ENCODE measurements around the gene ZNF398.

DNA sequence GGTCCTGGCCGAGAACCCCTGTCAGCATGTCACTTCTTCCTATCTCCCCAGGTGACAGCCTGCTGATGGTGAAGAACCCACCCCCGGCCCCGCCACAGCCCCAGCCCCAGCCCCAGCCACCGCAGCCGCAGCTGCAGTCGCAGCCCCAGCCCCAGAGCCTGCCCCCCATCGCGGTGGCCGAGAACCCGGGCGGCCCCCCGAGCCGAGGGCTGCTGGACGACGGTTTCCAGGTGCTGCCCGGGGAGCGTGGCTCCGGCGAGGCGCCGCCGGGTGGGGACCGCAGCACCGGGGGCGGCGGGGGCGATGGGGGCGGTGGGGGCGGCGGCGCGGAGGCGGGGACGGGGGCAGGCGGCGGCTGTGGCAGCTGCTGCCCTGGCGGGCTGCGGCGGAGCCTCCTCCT, 76.5 kb downstream of the ZNF398 start:
- TF ChIP-seq, protein P1, sequence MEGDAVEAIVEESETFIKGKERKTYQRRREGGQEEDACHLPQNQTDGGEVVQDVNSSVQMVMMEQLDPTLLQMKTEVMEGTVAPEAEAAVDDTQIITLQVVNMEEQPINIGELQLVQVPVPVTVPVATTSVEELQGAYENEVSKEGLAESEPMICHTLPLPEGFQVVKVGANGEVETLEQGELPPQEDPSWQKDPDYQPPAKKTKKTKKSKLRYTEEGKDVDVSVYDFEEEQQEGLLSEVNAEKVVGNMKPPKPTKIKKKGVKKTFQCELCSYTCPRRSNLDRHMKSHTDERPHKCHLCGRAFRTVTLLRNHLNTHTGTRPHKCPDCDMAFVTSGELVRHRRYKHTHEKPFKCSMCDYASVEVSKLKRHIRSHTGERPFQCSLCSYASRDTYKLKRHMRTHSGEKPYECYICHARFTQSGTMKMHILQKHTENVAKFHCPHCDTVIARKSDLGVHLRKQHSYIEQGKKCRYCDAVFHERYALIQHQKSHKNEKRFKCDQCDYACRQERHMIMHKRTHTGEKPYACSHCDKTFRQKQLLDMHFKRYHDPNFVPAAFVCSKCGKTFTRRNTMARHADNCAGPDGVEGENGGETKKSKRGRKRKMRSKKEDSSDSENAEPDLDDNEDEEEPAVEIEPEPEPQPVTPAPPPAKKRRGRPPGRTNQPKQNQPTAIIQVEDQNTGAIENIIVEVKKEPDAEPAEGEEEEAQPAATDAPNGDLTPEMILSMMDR (IDR thresholded peaks at IDR 0.05) = no peak
- TF ChIP-seq POLR2A (IDR thresholded peaks at IDR 0.05) = no peak
